ENCODE results near the gene TM4SF1.
"Not testable (repeated sequence)": the region's sequence is repeated elsewhere in the genome, so short reads cannot be mapped to it uniquely, and the experiment has no call there.

The TM4SF1 gene

DNA sequence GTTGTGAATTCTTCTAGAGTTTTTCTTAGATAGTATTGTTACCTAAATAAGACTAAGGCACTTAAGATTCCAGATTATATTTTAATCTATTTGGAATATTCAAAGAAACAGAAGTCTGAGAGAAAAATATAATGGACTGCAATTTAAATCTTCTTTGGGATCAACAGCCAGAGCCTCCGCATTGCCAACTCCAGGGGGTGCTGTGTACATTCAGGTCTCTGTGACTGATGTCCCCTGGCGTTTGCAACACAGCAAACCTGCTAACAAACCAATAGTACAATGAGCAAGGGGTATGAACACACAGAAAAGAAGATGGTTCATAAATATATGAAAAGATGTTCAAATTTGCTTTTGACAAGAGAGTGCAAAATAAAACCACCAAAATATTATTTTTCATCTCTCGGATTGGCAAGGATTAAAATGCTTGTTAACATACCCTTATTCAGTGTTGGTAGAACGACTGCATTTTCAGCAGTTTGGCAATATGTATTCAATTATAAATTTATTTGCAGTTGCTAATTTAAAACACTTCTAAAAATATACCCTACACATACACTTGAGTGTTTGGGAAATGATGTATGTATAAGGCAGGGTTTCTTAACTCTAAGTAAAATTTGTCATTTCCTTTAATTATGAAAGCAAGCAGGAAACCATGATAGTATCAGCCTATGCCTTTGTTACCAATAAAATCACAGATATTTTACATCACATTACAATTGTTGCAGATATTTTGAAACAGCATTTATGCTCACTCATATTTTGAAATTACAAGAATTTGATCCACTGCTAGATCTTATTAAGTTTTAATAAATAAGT lies 16.1 kb upstream of the TM4SF1 start:
- peak; percentile 59 to 73 for DNase-seq

DNA sequence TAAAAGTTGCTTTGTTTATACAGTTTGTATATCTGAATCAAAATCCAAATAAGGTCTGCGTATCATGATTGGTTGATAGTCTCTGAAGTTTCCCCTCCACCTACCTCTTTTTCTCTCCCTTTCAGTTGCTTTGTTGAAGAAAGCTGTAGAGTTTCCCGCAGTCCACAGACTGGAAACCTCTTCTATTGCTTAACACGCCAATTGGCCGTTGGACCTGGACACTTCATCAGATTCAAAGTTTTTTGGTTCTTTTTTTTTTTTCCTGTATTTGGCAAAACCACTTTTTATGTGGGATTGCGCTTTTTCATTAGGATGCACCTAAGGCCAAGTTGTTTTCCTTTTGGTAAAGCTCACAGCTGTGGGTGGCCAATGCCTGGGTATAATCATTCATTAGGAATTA lies 14.5 kb upstream of the TM4SF1 start:
- DNase-seq = no peak

DNA sequence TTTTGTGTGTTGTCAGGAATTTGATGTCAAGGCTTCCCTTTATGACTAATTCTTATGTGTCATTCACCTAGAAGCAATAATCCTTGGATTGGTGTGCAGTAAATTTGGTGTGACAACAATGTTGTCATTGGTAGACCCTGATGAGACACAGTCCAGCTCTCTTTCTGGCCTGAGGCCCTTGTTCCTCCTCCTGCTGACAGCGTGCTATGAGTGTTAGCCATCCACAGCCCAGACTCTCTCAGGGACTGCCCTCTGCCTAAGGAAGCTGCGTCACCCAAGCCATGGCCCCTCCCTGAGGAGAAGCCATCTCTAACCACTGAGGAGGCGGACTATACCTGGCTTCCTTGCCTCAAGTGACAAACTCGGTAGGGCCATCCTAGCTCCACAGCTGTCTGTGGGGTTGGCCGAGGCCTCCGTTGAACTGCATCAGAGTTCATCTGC lies 13.3 kb upstream of the TM4SF1 start:
- no peak for DNase-seq

DNA sequence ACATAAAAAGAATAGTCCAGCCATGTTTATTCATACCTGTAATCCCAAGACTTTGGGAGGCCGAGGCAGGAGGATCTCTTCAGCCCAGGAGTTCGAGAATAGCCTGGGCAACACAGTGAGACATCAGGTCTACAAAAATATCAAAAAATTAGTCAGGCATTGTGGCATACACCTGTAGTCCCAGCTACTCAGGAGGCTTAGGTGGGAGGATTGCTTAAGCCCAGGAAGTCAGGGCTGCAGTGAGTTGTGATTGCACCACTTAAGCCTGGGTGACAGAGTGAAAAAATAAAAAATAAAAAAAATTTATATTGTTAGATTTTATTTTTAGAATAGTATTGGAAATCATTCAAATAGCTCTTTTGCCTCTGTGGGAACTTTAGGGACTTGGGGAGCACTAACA lies 12.8 kb upstream of the TM4SF1 start:
- DNase-seq = no peak

DNA sequence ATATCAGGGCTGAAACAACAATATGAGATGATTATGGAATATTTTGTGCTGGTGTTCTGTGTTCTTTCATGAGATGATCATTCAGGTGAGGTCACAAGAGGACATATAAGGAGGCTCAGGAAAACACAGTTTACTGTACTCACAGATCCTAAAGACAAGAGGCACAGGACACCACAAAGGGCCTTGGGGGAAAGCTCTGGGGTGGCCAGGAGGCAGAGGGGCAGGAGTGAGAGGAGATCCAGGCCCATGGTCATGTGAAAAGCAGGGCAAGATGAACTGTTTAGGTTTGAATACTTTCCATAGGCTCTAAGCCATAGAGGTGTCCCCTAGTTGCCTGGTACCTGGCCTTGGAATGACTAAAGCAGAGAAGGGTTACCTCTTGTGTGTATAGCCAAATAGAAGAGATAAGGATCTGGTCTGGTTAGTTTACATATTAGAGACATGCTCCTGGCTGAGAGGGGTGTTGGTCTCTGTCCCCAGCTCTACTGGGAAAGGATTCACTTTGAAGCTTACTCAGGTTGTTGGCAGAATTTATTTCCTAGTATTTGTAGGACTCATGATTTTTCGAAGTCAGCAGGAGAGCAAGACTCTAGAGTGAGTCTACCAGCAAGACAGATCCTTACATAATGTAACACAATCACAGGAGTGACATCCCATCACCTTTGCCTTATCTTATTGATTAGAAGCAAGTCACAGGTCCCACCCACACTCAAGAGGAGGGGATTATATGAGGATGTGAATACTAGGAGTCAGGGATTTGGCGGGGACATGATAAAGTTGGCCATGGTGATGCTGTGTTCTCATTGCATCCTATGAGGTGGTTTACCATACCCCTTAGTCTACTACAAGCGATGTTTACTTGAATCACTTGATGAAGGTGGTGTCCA lies 11.3 kb upstream of the TM4SF1 start:
- no peak for DNase-seq

DNA sequence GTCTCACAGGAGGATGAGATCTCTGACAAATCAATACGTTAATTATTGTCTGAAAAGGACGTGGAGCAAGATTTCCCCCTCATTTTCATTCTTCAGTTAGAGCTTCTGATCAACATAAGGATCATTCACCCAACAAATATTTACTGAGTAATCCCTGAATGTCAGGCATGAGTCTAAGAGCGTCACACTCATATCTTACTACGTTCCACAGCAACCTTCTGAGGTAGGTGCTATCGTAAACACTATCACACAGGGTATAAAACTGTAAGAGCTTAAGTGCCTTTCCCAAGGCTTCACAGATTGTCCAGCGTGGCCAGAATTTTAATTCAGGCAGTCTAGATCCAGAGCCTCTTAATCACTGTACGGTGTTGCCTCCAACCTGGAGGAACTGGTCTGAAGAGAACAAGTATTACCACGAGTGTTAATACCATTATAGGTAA lies 10.6 kb upstream of the TM4SF1 start:
- no peak for DNase-seq

DNA sequence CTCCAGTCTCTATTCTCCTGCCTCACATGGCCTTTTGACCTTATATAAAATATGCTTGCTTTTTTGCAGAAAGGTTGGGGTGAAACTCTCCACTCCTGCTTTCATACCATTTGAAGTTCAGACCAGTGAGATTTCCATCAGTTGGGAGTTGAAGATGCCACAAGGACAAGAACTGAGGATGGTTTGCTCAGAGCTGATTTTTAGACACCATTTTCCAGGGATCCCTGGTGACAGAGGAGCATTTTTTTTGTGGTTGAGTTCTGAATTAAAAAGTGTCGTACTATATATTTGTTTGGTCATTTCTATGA lies 8.8 kb upstream of the TM4SF1 start:
- no peak for DNase-seq

DNA sequence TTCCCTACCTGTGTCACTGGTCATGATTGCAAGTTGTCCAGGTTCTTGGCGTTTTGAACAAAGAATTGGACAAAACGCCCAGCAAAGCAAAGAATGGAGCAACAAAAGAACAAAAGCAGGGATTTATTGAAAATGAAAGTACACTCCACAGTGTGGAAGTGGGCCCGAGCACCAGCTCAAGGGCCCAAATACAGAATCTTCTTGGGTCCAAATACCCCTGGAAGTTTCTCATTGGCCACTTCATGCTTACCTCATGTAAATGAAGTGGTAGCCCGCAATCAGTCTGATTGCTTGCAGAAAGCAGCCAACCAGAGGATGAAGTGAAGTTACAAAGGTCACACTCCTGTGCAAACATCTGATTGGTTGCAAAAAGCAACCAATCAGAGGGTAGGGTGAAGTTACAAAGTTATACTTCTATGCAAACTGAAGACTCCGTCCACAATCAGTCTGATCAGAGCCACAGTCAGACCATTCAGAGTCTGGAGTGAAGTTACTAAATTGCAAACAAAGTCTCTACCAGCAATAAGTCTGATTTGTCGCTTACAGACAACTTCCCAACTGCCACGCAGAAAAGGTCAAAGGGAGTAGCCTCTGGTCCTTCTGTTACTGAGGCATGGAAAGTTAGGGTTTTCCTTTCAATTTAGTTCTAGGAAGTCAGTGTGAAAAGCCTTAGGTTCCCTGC lies 8.3 kb upstream of the TM4SF1 start:
- DNase-seq = no peak

DNA sequence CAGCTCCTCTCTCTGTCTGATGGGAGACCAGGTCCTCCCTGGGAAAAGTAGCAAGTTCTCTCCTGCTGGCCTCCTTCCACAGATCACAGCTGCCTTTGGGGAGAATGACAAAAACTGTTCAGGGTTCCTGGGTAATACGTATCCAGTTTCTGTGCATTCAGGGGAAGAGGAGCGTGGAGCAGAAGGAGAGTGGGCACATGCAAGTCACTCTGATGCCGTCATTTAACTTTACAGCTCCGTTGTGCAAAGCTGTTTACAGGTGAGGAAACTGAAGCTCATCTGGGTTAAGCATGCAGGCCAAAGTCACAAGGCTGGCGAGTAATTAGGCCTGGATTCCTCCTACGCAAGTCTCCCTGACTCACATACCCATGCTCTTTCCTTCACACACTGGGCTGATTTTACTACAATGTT lies 7.5 kb upstream of the TM4SF1 start:
- no peak for DNase-seq

DNA sequence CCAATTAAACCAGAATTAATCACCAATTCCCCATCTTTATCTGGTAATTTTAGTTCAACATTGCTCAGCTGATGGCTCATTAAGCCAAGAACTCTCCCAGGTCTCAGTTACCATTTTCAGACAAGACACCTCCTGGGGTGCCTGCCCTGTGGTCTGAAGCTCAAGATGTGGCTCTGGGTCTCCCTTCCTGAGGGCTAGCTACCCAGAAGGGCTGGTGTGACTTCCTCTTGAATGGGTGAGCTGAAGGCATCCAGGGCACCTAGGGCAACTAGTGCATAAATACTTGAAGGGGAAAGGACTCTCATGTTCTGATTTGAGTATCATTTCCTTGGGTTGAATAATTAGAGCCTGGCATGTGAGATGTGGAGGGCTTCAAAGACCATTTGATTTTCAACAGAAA lies 6.7 kb upstream of the TM4SF1 start:
- no peak for DNase-seq

DNA sequence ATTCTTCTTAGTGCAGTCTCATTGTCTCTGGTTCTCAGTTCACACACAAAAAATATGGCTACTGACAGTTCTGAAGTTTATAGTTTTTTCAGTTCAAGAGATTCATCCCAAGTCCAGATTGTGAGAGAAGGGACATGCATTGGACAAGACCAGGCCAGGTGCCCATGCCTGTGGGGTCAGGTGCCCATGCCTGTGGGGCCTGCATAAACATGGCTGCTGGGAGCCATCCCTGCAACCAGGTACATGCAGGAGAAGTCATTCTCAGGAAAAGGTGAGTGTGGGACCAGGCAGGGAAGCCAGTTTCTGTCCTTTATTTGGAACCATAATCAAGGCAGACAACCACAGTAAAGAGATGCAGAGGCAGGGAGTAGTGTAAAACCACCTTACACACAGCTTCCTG lies 6.3 kb upstream of the TM4SF1 start:
- no peak for DNase-seq

DNA sequence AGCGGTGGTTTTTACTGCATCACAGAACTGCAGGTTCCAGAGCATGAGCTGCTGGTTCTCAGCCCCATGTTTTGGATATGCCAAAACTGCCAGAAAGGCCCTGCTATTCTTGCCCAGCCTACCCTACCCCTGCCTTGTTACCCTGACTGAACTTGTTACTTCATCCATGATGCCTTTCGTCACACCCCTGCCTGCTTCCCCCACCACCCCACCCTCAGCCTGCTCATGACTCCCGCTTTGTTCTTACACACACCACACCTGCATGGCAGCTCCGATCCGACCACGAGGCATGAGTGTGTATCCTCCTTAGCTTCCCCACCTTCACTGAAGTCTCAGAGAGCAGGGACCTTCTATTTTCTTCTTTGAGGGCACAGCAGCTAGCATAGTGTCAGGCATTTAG lies 5.1 kb upstream of the TM4SF1 start:
- no peak for DNase-seq

DNA sequence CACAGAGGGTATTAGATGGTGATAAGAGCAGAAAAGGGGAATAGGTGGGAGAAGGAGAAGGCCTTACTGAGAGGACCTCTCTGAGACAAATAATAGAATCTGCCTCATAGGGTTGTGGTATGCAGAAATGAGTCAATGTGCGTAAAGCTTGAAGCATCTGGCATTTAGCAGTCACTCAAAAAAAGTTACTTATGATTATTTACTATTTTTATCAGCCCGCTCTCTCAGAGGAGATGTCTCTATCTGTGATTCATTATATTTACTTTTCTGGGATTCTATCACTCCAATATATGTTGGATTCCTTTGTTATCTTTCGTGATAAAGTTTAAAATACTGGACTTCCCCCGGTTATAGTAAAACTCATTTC lies 4.6 kb upstream of the TM4SF1 start:
- no peak for DNase-seq

DNA sequence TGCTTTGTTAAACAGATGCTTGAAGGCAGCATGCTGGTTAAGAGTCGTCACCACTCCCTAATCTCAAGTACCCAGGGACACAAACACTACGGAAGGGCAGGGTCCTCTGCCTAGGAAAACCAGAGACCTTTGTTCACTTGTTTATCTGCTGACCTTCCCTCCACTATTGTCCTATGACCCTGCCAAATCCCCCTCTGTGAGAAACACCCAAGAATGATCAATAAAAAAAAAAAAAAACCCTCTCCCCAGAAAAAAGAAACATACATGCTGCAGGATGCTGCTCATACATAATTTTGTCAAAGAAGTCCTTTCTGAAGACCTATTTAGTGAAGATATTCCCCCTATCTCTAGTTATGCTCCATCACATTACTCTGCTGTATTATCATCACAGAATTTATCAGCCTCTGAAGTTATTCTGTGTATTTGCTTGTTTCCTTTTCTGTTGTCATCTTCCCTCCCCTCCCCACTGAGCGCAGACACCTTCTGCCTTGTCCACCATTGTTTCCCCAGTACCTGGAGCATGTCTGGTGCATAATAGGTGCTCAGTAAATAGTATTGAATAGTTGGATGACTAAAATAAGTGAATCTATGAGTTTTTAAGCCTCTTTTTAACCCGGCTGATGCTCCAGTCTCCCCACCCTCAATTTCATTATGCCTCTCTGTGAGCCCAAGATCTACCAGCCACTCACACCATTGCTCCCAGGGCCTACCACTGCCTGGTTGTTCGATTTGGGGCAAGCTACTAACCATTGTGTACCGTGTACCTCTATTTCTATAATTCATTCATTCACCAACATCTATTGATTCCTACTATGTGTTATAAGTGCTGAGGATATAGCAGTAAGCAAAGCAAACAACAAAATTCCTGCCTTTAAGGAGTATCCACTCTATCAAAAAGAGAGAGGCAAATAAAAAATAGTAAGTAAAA lies 4.0 kb upstream of the TM4SF1 start:
- no peak for DNase-seq

DNA sequence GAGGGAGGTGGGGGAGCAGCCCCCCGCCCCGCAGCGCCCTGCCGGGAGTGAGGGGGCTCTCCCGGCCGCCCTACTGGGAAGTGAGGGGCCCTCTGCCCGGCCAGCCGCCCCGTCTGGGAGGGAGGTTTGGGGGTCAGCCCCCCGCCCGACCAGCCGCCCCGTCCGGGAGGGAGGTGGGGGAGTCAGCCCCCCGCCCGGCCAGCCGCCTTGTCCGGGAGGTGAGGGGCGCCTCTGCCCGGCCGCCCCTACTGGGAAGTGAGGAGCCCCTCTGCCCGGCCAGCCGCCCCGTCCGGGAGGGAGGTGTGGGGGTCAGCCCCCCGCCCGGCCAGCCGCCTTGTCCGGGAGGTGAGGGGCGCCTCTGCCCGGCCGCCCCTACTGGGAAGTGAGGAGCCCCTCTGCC lies 2.8 kb upstream of the TM4SF1 start:
- DNase-seq = not testable (repeated sequence)

DNA sequence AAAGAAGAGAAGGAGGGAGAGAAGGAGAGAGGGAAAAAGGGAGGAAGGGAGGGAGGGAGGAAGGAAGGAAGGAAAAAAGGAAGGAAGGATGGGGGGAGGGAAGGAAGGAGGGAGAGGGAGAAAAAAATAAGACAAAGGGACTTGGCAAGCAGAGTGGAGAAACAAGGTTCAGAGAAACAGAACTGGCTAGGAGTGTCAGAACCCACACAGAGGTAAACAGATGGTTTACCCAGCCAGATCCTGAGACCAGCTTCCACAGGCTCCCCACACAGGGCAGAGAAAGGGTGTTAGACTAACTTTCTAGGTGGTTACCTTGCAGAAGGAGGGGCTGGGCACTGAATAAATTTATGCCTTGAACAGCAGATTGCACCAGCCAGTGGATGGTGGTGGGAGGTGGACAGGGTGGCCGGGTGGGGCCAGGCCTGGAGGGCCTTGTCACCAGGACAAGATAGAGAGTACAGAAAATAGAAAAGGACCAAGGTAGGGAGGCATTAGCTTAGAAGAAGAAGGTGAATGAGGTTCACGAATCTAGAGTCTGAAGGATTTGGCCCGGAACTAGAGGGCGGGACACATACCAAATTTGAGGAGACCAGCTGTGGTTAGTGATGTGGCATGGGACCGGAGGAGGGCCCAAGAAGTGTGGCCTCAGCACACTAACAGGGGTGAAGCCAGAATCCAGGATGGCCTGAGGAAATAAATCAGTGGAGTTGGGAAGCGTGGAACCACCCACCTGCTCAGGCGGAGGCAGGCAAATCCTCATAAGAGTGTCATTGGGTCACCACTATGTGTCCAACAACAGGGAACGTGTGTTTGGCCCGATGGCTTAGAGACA lies 1.2 kb upstream of the TM4SF1 start:
- DNase-seq = no peak

DNA sequence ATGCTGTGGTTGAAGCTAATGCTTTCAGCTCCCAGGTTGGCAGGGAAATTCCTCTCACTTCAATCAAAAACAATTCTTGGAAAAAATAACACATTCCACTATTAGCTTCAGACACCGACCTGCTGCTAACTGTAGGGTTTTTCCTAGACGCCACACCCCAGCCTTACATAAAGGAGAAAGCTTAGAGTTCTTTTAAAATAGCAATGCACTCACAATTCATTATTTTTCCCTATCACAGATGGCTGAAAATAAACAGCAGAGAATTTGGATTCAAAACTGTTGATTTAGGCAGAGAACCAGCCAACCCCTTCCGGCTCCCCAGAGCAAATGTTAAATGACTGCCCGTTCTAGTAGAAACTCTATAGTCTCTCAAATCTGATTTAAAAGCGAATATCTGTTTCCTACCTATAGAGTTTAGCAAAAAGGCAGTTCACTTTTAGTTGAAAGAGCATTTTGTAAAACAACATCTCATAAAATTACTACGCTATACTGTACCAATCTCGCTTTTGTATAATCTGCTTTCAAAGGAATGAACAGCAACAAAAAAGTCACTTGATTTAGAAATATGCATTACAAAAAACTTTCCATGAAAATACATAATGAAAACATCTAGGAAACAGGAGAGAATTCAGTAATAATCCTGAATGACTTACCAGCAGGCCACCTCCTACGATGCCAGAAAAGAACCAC lies 586 bp downstream of the TM4SF1 start:
- peak; percentile 56 to 78 for DNase-seq

DNA sequence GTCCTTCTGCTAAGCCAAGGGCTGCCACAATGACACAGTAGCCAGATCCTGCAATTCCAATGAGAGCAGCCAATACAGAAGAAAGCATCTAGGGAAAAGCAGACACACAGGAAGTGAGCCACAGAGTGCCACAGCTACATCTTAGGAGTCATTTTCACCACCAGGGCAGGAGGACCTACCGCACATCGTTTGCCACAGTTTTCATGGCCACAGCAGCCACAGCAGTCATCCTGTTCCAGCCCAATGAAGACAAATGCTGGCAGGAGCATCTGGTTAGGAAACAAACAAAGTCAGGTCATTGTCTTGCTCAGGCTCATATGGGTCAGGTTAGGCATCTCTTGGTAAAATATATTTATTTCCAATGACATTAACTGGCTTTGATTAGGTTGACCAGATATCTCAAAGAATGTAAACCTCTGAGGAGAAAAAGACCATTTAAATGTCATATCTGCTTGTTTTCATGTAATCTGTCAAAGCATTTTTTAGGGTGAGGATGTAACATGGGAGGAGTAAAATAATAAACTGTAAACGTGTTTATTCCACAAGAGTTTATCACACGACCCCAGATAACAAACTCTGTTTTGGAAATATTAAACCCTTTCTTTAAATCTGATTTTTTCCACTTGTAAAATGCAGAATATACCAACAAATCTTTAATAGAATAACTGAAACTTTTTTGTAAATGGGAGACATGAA lies 1.8 kb downstream of the TM4SF1 start:
- no peak for DNase-seq

DNA sequence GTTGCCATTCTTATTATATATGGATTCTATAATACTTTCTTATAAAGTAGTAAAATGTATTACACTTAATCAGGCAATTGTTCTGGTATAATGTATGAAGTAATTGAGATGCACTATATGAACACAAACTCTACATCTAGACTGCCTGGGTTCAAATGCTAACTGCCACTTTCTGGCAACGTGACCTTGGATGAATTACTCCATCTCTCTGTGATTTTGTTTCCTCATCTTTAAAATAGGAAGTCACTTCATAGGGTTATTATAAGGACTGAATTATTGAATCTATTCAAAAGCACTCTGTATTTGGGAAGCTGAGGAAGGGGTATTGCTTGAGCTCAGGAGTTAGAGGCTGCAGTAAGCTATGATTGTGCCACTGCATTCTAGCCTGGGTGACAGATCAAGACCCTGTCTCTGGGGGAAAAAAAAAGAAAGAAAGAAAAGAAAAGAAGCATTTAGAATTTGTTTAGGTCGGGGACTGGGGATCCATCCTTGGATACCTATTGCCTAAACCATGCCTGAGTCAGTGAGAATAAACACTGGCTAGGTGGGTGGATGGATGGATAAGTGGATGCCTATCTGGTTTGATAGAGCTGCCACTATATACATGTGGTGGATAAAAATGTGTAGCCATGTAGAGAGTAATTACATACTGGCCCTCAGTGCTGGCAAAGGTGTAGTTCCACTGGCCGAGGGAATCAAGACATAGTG lies 2.5 kb downstream of the TM4SF1 start:
- DNase-seq = no peak

DNA sequence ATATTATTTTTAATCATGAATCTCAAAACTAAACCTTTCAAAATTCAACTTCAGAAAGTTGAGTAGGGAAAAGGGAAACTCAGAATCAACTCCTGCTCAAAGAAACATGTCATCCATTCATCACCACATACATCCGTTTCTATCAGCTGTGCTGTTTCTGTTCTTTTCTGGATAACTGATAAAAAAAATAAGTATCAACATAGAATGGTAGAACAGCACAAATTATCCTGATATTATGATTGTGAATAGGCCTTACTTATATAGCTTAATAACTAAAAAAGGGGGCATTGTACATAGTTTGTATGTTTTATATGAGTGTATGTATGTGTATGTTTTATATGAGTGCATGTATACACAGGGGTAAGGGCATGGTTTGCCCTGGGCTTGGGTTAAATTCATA lies 3.1 kb downstream of the TM4SF1 start:
- no peak for DNase-seq
